T1000 (cell line): ENCODE measurements around the gene DHX57.

Experiments used
- DNase-seq: peaks from one replicate; lab custom pipeline; 2025; ENCODE audit warnings: mixed read lengths; lab: John Stamatoyannopoulos, UW

The DHX57 gene

GRCh38 chr2:38750011-38750890 lies 125.5 kb downstream of the DHX57 start:
- DNase-seq = no peak

- DNase-seq = no peak
These were observed 126.6 kb downstream of the DHX57 start for GRCh38 chr2:38748943-38749804.

- no peak for DNase-seq
These were observed 127.3 kb downstream of the DHX57 start for GRCh38 chr2:38748391-38748790.

GRCh38 chr2:38747819-38748218 lies 127.9 kb downstream of the DHX57 start:
- no peak for DNase-seq
